Uterus (tissue), 4 donors: ENCODE measurements around the gene UTP25. TPM values are rescaled to one million over a fixed set of nuclear protein-coding genes. Genes with fewer than 3 reads are reported as not detected.

Source experiments
- DNase-seq, 2 donors: peaks; one replicate each; pipeline ENCODE4 v3.0.0-alpha.2; 2019 to 2020
- H3K27ac ChIP-seq, 2 donors: fragments of 200-600 bp; sonication (generic); 1 replicate in 1 of 2; 2 replicates in 1 of 2; pipeline ENCODE4 v1.5.1; 2016 to 2018
- H3K27me3 ChIP-seq, 2 donors: fragments of 200-600 bp; sonication (generic); one replicate each; pipeline ENCODE4 v1.5.1; 2018 to 2019; ENCODE audit warnings: control low read depth in 1 of 2
- H3K36me3 ChIP-seq, 2 donors: fragments of 200-600 bp; sonication (generic); one replicate each; pipeline ENCODE4 v1.5.1; 2019; ENCODE audit warnings: control low read depth in 1 of 2
- H3K4me1 ChIP-seq, 2 donors: fragments of 200-600 bp; sonication (generic); one replicate each; pipeline ENCODE4 v1.5.1; 2018 to 2019; ENCODE audit warnings: control low read depth in 1 of 2
- H3K4me3 ChIP-seq, 2 donors: fragments of 200-600 bp; sonication (generic); 1 replicate in 1 of 2; 2 replicates in 1 of 2; pipeline ENCODE4 v1.5.1; 2018 to 2019; ENCODE audit warnings: mild to moderate bottlenecking in 1 of 2
- H3K9me3 ChIP-seq, 2 donors: fragments of 200-600 bp; sonication (generic); one replicate each; pipeline ENCODE4 v1.5.1; 2019; ENCODE audit warnings: control low read depth in 1 of 2
- POLR2A ChIP-seq, 2 donors: fragments of 450-650 bp; IDR thresholded peaks; one replicate each; pipeline ENCODE4 v1.6.1; 2016; ENCODE audit warnings: antibody characterized with exemption in 2 of 2, mild to moderate bottlenecking in 1 of 2, moderate library complexity in 1 of 2
- intact Hi-C: fragments of 100-400 bp; cut with DNase I; formaldehyde crosslinking; loops from one replicate; pipeline ENCODE4 v1.15.1; 2023; ENCODE audit warnings: low total_unique reads
- total RNA-seq, 4 donors: library from RNA; depleted of rRNA in 3 of 4; stranded (reverse); fragments of >200 nt in 3 of 4; gene quantifications; one replicate each; pipeline versions ENCODE4 v1.1.0 to v1.2.4, GENCODE V29; 2014 to 2023
- TF ChIP-seq, protein P1 (sequence below), 4 experiments: fragments of 200-600 bp in 2 of 4; fragments of 450-650 bp in 2 of 4; sonication (generic) in 2 of 4; IDR thresholded peaks; one replicate each; pipeline ENCODE4 v1.5.1; 2016 to 2019; ENCODE audit warnings: antibody characterized with exemption in 4 of 4, mild to moderate bottlenecking in 2 of 4, moderate library complexity in 1 of 4
- donor health status: DM: yes; HTN: yes; CAD: no.

The UTP25 gene
- total RNA-seq, 4 donors from 2014 or later, result 6.8 to 12.4 (median 8.8) TPM

DNA sequence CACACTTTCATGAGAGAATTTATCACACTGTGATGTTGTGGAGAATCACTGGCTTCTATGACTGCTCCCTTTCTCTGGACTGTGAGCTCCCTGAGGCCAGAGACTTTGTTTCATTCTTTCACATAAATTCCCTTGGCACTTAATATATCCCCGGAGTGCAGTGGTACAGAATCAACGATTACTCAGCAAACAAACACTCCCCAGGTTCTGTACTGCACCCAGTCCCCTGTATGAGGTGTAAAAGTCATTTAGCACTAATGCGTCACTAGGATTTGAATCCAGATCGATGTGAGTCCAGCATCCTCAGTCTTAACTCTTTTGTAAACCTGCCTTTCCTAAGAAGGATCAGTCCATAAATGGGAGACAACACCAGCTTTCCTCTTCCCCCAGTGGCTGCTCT lies 6.8 kb upstream of the UTP25 start:
- H3K36me3 ChIP-seq, result no peaks in the 10 kb centered on the region
- no peaks in the 10 kb centered on the region for H3K27me3 ChIP-seq
- no peak for TF ChIP-seq POLR2A (IDR thresholded peaks at IDR 0.05)
- TF ChIP-seq, protein P1, sequence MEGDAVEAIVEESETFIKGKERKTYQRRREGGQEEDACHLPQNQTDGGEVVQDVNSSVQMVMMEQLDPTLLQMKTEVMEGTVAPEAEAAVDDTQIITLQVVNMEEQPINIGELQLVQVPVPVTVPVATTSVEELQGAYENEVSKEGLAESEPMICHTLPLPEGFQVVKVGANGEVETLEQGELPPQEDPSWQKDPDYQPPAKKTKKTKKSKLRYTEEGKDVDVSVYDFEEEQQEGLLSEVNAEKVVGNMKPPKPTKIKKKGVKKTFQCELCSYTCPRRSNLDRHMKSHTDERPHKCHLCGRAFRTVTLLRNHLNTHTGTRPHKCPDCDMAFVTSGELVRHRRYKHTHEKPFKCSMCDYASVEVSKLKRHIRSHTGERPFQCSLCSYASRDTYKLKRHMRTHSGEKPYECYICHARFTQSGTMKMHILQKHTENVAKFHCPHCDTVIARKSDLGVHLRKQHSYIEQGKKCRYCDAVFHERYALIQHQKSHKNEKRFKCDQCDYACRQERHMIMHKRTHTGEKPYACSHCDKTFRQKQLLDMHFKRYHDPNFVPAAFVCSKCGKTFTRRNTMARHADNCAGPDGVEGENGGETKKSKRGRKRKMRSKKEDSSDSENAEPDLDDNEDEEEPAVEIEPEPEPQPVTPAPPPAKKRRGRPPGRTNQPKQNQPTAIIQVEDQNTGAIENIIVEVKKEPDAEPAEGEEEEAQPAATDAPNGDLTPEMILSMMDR (IDR thresholded peaks at IDR 0.05), result no peak
- intact Hi-C loops, result no loop called here
- no peak for DNase-seq
- H3K4me1 ChIP-seq, result no peaks in the 10 kb centered on the region
- H3K4me3 ChIP-seq, result no peak overlapping the region
- H3K27ac ChIP-seq, result no peak overlapping the region
- no peaks in the 10 kb centered on the region for H3K9me3 ChIP-seq

DNA sequence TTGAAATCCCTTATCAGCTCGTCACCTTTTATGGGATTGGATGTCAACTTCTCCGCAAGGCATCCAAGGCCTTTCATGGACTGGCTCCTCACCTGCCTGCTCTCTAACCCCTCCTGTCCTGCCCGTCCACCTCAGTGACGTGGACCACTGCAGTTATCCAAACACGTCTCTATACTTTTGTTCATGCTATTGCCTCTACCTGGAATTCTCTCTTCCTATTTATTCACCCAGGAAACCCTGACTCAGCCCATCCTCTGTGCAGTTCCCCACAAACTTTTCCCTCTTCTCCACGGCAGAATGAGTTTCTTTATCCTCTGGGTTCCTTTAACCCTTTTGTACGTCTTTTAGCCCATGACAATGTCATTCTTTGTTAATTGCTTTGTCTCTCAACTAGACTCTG lies 5.1 kb upstream of the UTP25 start:
- TF ChIP-seq, protein P1 (IDR thresholded peaks at IDR 0.05), result no peak
- no peak for TF ChIP-seq POLR2A (IDR thresholded peaks at IDR 0.05)
- H3K27me3 ChIP-seq, result no peaks in the 10 kb centered on the region
- no peak overlapping the region for H3K27ac ChIP-seq
- intact Hi-C loops, result no loop called here
- no peak for DNase-seq
- H3K9me3 ChIP-seq, result no peaks in the 10 kb centered on the region
- H3K36me3 ChIP-seq, result no peaks in the 10 kb centered on the region
- no peaks in the 10 kb centered on the region for H3K4me1 ChIP-seq
- no peak overlapping the region for H3K4me3 ChIP-seq

DNA sequence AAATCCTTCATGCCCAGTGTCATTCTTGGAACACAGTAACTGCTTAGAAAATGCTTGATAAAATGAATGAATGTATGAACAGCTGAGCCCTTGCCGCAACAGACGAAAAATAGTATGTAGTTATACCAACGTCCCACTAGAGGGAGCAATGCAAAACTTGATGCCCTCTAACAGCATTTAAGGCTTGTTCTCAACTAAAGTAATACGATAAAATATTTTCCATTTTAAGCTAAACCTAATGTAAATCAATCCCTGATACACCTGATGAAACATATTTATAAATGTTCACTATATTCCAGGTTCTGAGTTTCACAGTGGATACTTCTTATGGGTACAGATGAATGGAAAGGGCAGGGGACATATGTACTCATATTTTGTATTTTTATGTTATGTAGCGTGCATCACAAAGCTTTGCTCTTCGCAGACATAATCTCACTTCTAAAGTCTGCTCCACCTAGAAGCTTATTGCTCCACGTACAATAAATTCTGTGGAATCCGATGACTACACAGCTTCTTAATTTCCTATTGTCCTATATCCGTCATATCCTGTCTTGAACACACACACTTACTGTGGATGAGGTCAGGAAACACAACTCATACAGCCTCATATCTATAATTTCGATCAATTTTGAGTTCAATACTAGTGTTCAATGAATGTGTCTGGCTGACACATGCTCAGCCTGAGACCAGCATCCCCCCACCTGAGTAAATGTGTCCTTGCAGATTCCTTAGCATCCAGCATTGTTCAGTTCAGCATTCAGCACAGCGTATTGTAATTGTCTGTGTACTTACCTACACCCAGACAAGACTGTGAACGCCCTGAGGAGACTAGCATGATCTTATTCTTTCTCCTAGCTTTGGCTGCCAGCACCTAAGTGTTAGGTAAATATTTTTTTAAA lies 4.4 kb upstream of the UTP25 start:
- no peaks in the 10 kb centered on the region for H3K4me1 ChIP-seq
- no peak overlapping the region for H3K27ac ChIP-seq
- intact Hi-C loops, result no loop called here
- no peaks in the 10 kb centered on the region for H3K9me3 ChIP-seq
- H3K36me3 ChIP-seq, result no peaks in the 10 kb centered on the region
- H3K27me3 ChIP-seq, result no peaks in the 10 kb centered on the region
- no peak for DNase-seq
- H3K4me3 ChIP-seq, result no peak overlapping the region
- no peak for TF ChIP-seq POLR2A (IDR thresholded peaks at IDR 0.05)
- TF ChIP-seq, protein P1 (IDR thresholded peaks at IDR 0.05), result peak; percentile 33 to 64 (median 52)

DNA sequence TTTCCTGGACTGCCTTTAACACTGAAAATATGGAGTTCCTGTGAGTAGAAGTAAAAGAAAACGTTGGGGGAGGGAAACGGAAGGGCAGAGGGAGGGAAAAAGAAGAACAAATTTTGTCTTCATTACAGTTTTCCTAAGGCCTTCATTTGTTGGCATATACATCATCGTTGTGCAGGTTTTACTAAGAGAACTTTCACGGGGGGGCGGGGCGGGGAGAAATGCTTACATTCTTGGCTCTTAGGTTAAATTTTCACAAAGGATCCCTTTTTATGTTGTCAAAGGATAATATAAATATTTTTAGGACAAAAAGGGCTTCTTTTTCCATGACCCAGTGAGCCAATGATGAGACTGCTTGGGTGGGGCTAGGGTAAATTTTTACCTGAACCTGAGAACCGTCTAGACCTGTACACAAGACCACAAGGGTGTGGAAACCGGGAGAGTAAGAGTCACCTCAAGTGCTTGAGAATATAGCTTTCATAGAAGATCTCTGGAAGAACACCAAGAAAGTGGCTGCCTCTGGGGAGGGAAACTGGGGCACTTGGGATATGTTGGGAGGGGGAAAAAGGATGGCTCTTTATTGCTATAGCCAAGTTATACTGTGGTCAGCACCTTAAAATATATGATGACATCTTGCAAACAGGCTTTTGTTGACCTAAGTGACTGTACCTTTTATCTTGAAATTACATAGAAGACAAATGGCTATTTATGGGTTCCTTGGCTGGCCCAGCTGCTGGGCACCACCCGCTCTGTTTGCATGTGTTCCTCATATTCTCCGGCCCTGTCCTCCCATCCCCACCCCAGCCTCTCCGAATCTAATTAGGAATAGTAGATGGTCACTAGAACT lies 2.0 kb upstream of the UTP25 start:
- Histone ChIP-seq H3K27ac (no peak overlapping the region), H3K9me3 (no peaks in the 10 kb centered on the region), H3K36me3 (no peaks in the 10 kb centered on the region), H3K4me1 (peaks cover 0 to 5% of the 10 kb centered on the region in 2 donors), H3K4me3 (no peak overlapping the region), H3K27me3 (no peaks in the 10 kb centered on the region)
- no peak for DNase-seq
- intact Hi-C loops, result no loop called here
- TF ChIP-seq, protein P1 (IDR thresholded peaks at IDR 0.05), result no peak
- no peak for TF ChIP-seq POLR2A (IDR thresholded peaks at IDR 0.05)

DNA sequence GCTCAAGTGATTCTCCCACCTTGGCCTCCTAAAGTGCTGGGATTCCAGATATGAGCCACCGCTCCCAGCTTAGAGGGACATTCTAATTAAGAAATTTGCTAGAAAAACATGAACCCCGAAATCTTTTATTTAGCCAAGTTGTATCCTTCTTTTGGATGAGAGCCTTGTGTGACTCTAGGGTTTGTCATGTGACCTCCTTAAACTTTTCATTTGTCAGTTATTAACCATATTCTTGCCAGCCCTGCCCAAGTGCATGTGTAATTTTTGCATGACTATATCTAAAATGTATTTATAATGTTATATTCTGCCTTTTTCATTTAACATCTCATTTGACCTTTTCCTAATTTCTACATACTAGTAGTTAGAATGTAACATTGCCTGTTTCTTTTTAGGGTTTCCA lies 1.9 kb downstream of the UTP25 start:
- no peaks in the 10 kb centered on the region for H3K27me3 ChIP-seq
- H3K27ac ChIP-seq, result no peak overlapping the region
- H3K36me3 ChIP-seq, result no peaks in the 10 kb centered on the region
- intact Hi-C loops, result no loop called here
- no peak overlapping the region for H3K4me3 ChIP-seq
- peaks cover 0 to 5% of the 10 kb centered on the region in 2 donors for H3K4me1 ChIP-seq
- TF ChIP-seq POLR2A (IDR thresholded peaks at IDR 0.05), result no peak
- TF ChIP-seq, protein P1 (IDR thresholded peaks at IDR 0.05), result no peak
- H3K9me3 ChIP-seq, result no peaks in the 10 kb centered on the region
- no peak for DNase-seq
